Measurements from ENCODE around the gene PAN3.

Gene PAN3

GRCh38 chr13:28338006-28338574, 199.7 kb downstream of the PAN3 start:
- no peak for DNase-seq (ENCODE audit: low read depth in 2 of 2)

- DNase-seq (ENCODE audit: low read depth in 2 of 2), result no peak
Observed at GRCh38 chr13:28338742-28339141, 200.4 kb downstream of the PAN3 start.

GRCh38 chr13:28339419-28339818, 201.1 kb downstream of the PAN3 start:
- DNase-seq (ENCODE audit: low read depth in 2 of 2), result no peak

- no peak for DNase-seq (ENCODE audit: low read depth in 2 of 2)
Observed at GRCh38 chr13:28340272-28340793, 202.0 kb downstream of the PAN3 start.

- no peak for DNase-seq (ENCODE audit: low read depth in 2 of 2)
Observed at GRCh38 chr13:28342251-28342650, 203.9 kb downstream of the PAN3 start.

GRCh38 chr13:28344163-28344562, 205.8 kb downstream of the PAN3 start:
- no peak for DNase-seq (ENCODE audit: low read depth in 2 of 2)

All from stimulated activated CD4-positive, alpha-beta T cell treated with anti-CD3 and anti-CD28 coated beads, Interleukin-1b, Interleukin-23, amount 100 ng/mL, for 4 hours (primary cell).